GM18951 (cell line): ENCODE data around the gene SLC26A4.

Experiments
- POLR2A ChIP-seq: IDR thresholded peaks from 4 replicates; pipeline ENCODE4 v1.6.1; 2011; ENCODE audit warnings: mild to moderate bottlenecking; ENCODE audit not compliant: insufficient read length, insufficient read depth; ENCODE audit errors: extremely low read depth
- in situ Hi-C: fragments of 300-500 bp; cut with MboI; formaldehyde crosslinking; loops from one replicate; pipeline ENCODE4 v1.12.0; 2022; ENCODE audit warnings: low sequenced_read_pairs, mixed read lengths, inconsistent platforms; ENCODE audit not compliant: unreplicated experiment

SLC26A4 gene

GRCh38 chr7:107725138-107725740, 64.6 kb downstream of the SLC26A4 start:
- no peak for TF ChIP-seq POLR2A
- in situ Hi-C loops: loop anchor here (10.0 kb wide), 1 partner anchor 270 kb away; no protein-coding TSS in a partner anchor

DNA sequence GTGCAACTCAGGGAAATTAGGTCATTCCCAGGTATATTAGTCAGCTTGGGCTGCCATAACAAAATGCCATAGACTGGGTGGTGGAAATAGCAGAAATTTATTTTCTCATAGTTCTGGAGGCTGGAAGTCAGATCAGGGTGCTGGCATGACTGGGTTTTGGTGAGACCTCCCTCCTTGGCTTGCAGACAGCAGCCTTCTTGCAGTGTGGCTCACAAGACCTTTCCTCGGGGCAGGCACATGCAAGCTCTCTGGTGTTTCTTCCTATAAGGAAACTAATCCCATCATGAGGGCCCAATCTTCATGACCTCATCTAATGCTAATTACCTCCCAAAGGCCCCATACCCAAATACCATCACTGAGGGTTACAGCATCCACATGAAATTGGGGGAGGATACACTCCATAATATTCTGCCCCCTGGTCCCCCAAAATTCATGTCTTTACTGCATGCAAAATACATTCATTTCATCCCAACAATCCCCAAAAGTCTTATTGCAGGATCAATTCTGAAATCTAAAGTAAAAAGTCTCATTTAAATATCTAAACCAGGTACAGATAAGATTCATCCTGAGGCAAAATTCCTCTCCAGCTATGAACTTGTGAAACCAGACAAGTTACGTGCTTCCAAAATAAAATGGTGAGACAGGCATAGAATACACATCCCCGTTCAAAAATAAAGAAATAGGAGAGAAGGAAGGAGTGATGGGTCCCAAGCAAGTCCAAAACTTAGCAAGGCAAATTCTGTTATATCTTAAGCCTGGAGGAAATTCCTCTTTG, 65.9 kb downstream of the SLC26A4 start:
- in situ Hi-C loops: loop anchor here (10.0 kb wide), 1 partner anchor 272 kb away; no protein-coding TSS in a partner anchor
- no peak for TF ChIP-seq POLR2A

GRCh38 chr7:107728276-107728675, 67.6 kb downstream of the SLC26A4 start:
- TF ChIP-seq POLR2A: no peak
- in situ Hi-C loops: loop anchor here (10.0 kb wide), 1 partner anchor 273 kb away; no protein-coding TSS in a partner anchor

DNA sequence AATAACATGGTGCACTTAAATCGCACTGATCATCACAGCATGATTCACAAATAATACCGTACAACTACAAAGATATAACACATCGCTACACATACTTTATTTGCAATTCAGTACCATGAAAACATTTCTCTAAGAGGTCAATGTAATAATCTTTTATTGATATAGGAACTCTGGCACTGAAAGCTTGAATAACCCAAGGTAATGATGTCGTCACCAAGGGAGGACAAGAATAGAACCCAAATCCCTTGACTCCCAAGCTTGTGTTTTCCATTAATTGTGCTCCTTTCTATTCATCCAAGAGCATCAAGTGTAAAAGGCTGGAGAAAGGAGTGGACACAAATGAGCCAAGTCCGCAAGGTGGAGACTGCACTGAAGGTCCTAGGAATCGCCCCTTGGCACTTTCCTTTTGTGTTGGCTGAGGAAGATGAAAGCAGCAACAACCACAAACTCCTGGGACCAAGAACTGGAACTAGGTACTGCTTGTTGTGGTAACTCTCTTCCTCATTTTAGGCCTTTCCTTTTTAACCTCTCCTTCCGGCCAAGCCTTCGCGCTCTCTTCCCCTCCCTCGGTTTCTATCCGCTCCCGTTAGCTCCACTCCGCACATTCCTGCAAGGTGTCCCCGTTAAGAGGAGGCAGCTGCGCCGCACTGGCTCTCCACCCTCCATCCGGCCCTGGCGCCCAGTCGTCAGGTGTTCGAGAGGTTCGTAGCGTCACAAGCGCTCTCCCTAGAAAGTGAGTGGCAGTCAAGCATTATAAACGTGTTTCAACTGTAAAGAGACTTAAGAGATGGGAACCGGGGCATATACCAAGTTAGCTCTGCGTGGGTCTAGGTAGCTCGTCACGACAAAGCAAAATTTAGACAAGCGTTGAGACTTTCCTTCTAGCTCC, 82.3 kb downstream of the SLC26A4 start:
- peak; percentile 10 for TF ChIP-seq POLR2A
- in situ Hi-C loops: no loop called here

DNA sequence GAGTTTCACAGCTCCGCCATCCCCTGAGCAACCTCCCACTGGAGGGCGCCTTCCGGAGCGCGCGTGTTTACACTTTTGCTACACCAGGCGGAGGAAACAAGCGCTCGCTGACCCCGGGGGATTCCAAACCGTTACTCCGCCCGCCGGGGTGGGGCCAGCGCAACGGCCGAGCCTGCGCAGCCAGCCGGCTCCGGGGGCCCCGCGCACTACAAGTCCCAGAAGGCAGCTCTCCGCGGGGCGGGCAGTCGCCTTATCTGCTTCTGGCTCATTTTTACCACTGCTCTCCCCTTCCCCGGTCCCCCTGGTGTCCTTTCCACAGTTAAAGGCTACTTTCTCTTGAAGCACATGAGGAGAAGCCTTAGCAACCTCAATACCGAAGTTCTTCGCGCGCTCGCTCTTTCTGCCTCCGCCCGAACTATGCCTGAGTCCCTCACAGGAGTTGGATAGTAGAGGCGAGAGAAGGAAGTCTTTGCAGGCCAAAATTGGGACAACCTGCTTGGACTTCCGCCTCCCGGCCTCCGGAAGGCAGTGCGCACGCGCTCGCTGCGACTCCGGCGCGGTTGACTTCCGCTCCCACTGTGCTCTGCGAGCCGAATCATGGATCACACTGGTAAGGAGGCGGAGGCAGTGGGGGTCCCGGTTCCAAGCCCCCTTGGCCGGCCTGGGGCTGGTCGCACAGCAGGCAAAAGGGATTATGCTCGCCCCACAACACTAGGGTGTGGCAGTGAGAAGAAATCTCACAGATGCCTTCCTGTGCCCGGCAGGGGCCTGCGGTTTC, 83.1 kb downstream of the SLC26A4 start, which contains the start of gene CBLL1:
TSS of gene CBLL1 (plus strand) at position 576 of the 778 bp plus-strand sequence. CDS start at position 598, 22 bp downstream.
- in situ Hi-C loops: no loop called here
- peak; percentile 84 for TF ChIP-seq POLR2A

GRCh38 chr7:107744345-107744750, 83.7 kb downstream of the SLC26A4 start:
- in situ Hi-C loops: no loop called here
- TF ChIP-seq POLR2A: no peak

GRCh38 chr7:107746006-107746405, 85.4 kb downstream of the SLC26A4 start:
- in situ Hi-C loops: no loop called here
- TF ChIP-seq POLR2A: no peak

GRCh38 chr7:107751113-107751512, 90.5 kb downstream of the SLC26A4 start:
- TF ChIP-seq POLR2A: no peak
- in situ Hi-C loops: no loop called here

DNA sequence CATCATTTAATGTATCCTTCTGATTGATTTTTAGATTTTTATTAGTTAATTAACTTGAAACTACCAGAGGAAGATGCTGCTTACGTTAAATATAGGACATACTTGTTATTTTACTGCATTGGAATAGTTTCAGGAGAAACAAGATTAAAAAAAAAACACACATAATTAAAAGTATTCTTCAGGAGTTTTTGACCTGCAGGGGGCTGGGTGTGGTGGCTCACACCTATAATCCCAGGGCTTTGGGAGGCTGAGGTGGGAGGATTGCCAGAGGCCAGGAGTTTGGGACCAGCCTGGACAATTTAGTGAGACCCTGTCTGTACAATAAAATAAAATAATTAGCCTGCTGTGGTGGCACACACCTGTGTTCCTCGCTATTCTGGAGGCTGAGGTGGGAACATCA, 94.0 kb downstream of the SLC26A4 start:
- in situ Hi-C loops: no loop called here

DNA sequence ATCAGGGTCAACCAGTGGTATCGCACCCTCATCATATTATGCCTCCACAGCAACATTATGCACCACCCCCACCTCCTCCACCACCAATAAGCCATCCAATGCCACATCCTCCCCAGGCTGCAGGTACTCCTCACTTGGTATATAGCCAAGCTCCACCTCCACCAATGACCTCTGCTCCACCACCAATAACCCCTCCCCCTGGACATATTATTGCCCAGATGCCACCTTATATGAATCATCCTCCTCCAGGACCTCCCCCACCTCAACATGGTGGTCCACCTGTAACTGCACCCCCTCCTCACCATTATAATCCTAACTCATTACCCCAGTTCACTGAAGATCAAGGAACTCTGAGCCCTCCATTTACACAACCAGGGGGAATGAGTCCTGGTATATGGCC, 98.0 kb downstream of the SLC26A4 start:
- TF ChIP-seq POLR2A: no peak
- in situ Hi-C loops: no loop called here

More for the DNA sequence above, 94.0 kb downstream of the SLC26A4 start:
- no peak for TF ChIP-seq POLR2A

GRCh38 chr7:107767391-107767790, 106.8 kb downstream of the SLC26A4 start:
- no peak for TF ChIP-seq POLR2A
- in situ Hi-C loops: no loop called here
